ENCODE data around the gene ZSCAN2. TPM values are rescaled to one million over a fixed set of nuclear protein-coding genes. Genes with fewer than 3 reads are reported as not detected.

Gene ZSCAN2
- total and polyA plus RNA-seq, 2 of the 4 experiments (the other 2 are of a cell fraction): 10.4 to 18.3 TPM

GRCh38 chr15:84600331-84600686, 500 bp upstream of the ZSCAN2 start:
- Histone ChIP-seq H3K9ac (ENCODE audit: low read depth, low read length) (no peak overlapping the region), H3K4me2 (ENCODE audit: low read depth, low read length) (peak overlapping the region; percentile 70), H3K4me3 (ENCODE audit: insufficient read depth, low read depth, low read length) (peak overlapping the region; percentile 65), H4K91ac (ENCODE audit: insufficient read depth, low read depth, low read length) (no peak overlapping the region), H2AFZ (replicated peaks; ENCODE audit: low read length, poor library complexity) (peak overlapping the region; percentile 99), H3K56ac (ENCODE audit: extremely low read depth, insufficient read depth, low read length) (no peak overlapping the region), H2BK20ac (ENCODE audit: low read depth, low read length) (no peak overlapping the region), H3K36me3 (ENCODE audit: control insufficient read depth, insufficient read depth, low read length) (peaks cover 12% of the 10 kb centered on the region; the same call in 1 of the 2 replicates), H3K27me3 (ENCODE audit: control insufficient read depth, insufficient read depth, low read length) (no peaks in the 10 kb centered on the region; the same call in 1 of the 2 replicates), H3K4ac (ENCODE audit: low read depth, low read length) (no peak overlapping the region), H3K14ac (replicated peaks; ENCODE audit: low read depth, low read length) (no peak overlapping the region), H3K9me3 (ENCODE audit: control insufficient read depth, insufficient read depth, low read length) (no peaks in the 10 kb centered on the region), H3K79me1 (ENCODE audit: low read depth in 1 of 2, low read length in 2 of 2) (peaks cover 10 to 33% of the 10 kb centered on the region in 2 experiments), H2BK120ac (ENCODE audit: low read depth, low read length) (no peak overlapping the region), H4K20me1 (ENCODE audit: insufficient read depth, low read length) (peaks cover 2% of the 10 kb centered on the region; the same call in 1 of the 2 replicates), H2AK5ac (ENCODE audit: low read depth, low read length) (no peak overlapping the region), H4K5ac (ENCODE audit: low read depth, low read length) (no peak overlapping the region), H3K27ac (ENCODE audit: insufficient read depth, low read length) (no peak overlapping the region), H3K18ac (ENCODE audit: low read depth, low read length) (no peak overlapping the region), H3K9me1 (ENCODE audit: insufficient read depth, low read length) (peaks cover 3% of the 10 kb centered on the region; the same call in 1 of the 2 replicates), H2AK9ac (replicated peaks; ENCODE audit: low read depth, low read length, poor library complexity) (peak overlapping the region; percentile 93), H4K8ac (ENCODE audit: low read depth in 2 of 2, low read length in 2 of 2) (no peak overlapping the region), H3K23ac (ENCODE audit: low read depth, low read length) (peak overlapping the region; percentile 58), H2BK15ac (ENCODE audit: low read depth, low read length) (no peak overlapping the region; the same call in 2 of the 3 replicates), H3K4me1 (ENCODE audit: control insufficient read depth, insufficient read depth, low read length) (peaks cover 4% of the 10 kb centered on the region), H2BK5ac (ENCODE audit: low read depth, low read length, poor library complexity, severe bottlenecking) (no peak overlapping the region)
- dilution Hi-C loops (cut with HindIII; ENCODE audit: low sequenced_read_pairs, unreplicated experiment): no loop called here
- WGBS, 2 experiments (ENCODE audit: extremely low coverage in 2 of 2, insufficient read length in 1 of 2): 0% methylated on average over 5 of the region's 20 CpGs; no CpG with 5 or more reads in 1 of the 2 experiments
- ChIA-PET POLR2A (ENCODE audit: unreplicated experiment) (no interaction called here), CTCF (interaction anchor here (0.7 kb wide), 1 partner anchor 12 kb away, joined by 3 read pairs; no protein-coding TSS in a partner anchor)
- peak; percentile 83 for DNase-seq
- in situ Hi-C loops (cut with MboI; ENCODE audit: low sequenced_read_pairs): no loop called here
- no TSS peak for BruUV-seq (replicated peaks)
- TF ChIP-seq RFX5 (IDR thresholded peaks at IDR 0.05; ENCODE audit: low read depth, low read length): no peak
- TF ChIP-seq USF2 (IDR thresholded peaks at IDR 0.05; ENCODE audit: low read depth, low read length): peak; percentile 61
- TF ChIP-seq RCOR1 (IDR thresholded peaks at IDR 0.05; ENCODE audit: insufficient replicate concordance, low read length): no peak
- TF ChIP-seq BHLHE40 (IDR thresholded peaks at IDR 0.05; ENCODE audit: low read depth, low read length): 0 out of 2 replicates have a peak, but pooled peaks have one; percentile 4
- peak; percentile 99 for TF ChIP-seq MXI1 (IDR thresholded peaks at IDR 0.05; ENCODE audit: borderline replicate concordance, low read depth, low read length)
- peak; percentile 83 for ATAC-seq (ENCODE audit: low read depth)
- intact Hi-C loops (cut with micrococcal nuclease): loop anchor here (2.0 to 5.0 kb wide), 2 partner anchors 32 to 52 kb away; partner anchors contain the start of gene WDR73

Measured in IMR-90 (cell line).